ENCODE measurements around the gene PHLDB1. TPM values are rescaled to one million over a fixed set of nuclear protein-coding genes. Genes with fewer than 3 reads are reported as not detected.
"Not testable (repeated sequence)": the region's sequence is repeated elsewhere in the genome, so short reads cannot be mapped to it uniquely, and the experiment has no call there.

PHLDB1 gene
- total RNA-seq, 1 donor from 2014 or later, result 47.8 TPM

DNA sequence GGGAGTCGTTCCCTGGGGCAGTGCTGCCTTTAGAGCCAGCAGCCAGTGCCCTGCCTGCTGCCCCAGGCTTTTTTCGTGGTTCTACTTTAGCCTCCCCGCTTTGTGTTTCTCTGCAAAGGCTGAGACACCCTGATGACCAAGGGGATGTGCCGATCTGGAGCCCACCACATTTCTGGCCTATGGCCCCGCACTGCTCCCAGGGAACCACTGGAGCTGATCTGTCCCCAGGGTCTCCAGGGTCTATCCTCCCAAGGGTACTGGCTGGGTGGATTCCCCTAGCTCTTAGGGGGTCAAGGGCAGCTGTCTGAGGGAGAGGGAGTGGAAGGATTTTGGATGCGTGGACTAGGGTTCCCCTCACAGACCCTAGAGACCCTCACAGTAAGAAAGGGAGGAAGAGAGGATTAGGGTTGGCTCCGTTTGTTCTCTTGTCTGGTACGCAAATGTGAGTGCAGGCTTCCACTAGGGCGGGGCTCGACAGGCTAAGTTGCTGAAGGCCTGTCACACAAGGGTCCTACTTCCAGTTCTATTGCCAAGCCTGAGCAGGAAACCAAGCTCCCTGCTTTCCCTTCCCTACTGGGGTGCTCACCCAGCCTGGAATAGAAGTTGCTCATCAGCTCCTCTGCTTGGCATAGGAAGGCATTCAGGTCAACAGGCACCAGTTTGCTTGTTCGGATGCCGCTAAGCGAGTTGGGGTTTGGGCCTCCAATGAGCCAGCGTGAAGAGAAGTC is 52.7 kb downstream of the PHLDB1 start:
- no peak for DNase-seq

DNA sequence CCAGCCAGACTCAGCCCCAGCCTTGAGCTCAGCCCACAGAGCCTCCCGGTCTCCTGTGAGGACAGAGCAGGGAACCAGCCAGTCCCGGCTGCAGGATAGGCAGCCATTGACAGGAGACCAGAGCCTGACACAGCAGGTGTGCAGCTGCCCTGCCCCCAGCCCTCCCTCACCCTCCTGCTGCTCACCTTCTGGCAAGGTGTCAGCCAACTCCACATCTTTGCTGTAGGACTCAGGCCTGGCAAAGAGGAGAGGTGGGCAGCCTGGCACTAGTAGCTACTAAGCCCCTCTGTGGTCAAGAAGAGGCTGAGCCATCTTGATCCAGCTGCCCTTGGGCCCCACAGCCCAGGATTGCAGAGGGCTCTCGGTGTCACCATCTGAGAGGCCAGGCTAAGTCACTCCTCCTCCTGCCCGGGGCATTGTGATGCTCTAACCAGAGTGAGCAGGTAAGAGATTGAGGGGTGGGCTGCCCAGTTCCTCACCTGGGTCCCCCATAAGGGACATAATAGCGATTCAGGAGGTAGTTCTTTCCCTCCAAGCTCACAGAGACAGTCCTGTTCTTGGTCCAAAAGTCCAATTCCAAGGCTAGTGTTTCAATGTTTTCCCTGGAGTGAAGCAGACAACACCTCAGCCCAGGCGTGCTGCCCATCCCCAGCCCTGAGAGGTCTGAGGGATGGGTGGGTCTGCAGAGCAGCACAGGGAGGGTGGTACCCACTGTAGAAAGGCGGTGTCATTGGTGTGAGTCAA is 53.4 kb downstream of the PHLDB1 start:
- no peak for DNase-seq

DNA sequence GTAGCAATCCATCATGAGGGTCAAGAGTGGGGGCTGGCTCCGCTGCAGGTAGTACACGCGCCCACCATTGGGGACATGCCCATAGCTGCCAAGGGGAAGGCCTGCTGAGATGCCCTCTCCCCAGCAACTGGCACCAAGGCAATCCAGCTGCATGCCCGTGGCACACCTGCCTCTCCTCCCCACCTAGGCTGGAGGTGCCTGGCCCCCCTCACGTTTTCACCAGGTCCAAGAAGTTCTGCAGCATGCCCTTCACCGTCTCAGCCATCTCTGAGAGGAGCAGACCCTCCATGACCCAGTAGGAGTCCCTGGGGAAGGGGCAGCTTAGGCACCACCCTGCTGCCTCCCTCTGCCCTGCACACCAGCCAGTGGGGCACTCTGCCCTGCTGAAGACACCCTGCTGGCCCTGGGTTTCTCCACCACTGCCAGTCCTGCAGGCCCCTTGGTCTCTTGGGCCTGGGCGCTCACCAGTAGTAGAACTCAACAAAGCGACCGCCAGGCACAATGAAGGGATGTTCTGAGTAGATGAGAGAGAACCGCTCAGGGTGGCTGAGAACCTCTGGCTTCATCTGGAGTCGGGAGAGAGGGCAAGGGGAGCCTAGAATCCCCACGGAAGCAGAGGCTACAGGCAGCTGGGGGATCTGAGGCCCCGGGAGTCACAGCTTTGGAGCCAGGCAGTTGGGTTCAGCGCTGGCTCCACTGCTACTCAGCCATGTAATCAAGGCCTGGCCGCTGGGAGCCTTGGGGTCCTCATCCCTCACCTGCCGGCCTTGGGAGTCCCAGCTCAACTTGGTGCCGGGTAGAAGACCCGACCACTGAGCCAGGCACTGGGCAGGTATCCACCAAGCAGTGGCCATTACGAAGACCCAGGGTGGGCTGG is 54.2 kb downstream of the PHLDB1 start:
- DNase-seq, result no peak

DNA sequence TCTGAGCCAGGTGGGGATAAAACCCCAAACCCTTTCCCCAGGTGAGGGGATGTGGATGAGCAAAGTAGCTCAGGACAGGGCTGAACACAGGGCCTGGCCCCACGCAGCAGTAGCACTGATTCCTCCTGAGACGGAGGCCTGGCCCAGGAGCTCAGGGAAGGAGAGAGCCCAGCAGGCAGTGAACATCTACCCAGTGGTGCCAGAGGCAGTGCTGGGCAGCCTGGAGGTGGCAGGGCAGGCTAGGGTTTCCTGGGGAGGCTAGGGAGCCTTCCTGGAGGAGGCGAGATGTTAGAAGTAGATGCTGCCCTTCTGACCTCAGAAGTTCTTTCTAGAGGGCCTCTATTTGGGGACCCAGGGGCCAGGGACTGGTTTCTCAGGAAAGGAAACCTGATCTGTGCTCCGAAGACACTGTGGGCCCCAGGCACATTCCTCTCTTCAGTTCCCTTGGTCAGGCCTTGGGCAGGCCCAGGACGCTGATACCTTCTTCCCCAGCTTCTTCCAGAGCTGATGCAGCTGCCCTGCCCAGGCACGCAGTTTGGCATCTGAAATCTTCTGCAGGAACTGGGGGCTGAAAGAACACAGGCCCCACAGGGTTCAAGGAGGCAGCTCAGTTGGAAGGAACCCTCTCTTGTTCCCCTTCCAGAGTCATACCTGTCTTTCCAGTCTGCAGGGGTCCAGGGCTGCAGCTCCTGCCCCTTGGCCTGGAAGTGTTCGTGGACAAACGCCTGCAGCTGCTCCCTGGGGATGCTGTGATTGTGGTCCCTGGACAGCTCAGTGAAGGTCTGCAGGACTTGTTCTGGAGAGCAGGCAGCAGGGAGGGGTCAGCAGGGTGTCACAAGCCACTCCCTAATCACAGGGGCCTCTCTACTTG is 55.2 kb downstream of the PHLDB1 start:
- no peak for DNase-seq

DNA sequence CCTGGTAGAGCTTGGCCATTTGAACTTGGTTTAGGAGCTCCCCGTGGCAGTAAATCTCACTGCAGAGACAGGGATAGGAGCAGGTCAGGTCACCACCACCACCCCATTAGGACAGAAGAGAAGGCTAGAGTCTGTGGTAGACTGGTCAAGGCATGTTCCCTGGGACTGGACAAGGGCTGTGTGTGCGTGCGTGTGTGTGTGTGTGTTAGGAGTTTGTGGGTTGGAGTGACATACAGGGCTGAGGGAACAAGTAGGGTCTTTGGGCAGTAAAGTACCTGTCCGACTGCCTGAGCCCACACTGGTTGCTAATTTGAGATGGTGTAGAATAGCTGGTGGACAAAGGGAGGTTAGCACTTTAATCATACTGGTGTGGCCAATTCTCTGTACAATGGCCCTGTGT is 56.0 kb downstream of the PHLDB1 start:
- DNase-seq, result no peak

DNA sequence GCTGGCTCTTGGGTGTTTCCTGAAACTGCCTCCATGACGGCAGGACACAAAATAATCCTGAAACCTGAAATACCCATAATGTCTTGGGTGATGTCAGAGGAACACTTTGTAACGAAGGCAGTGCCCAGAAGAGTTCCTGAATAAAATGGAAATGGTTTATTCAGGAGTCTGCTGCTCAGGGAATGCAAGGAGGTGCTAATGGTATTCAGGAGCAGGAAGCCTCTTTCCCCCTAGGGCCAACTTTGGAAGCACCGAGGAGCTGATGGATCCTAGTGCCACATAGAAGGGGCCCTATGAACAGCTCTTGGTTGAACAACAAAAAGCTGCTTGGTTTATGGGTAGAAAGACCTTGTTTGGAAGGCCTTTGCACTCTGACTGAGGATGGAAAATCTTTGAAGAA is 56.5 kb downstream of the PHLDB1 start:
- DNase-seq, result no peak

DNA sequence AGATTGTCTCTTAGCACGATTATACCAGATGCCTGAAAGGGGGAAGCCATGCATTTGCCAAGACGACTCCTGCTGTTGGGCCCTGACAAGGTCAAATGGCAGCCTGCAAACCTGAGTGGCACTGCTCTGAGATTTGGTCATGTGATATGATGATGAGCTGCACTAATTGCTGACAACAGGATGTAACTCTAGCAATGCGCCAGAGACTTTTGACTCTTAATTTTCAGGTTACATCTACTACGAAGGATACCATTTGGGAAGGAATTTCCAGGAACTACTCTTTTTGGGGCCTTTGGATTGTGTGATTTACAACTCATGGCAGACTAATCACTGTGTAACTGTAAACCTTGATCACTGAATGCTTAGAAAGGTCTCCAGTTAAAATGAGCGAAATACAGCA is 59.0 kb downstream of the PHLDB1 start:
- DNase-seq, result no peak

DNA sequence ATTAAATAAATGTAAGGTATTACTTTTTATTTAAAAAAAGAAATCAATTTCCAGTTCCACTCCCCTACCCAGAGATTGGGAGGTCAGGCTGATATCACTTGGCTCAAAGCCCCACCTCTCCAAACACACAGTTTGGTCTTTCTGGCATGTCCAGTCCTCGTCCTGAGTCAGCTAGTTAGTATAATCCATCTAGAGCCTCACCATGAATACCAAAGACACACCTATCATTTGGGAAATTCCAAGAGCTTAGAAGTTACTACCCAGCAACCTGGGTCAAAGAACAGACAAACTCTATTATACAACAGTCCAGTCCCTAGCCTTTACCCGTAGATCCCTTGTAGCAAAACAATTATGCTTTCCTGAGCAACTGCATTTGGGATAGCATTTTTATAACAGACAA is 62.6 kb downstream of the PHLDB1 start:
- DNase-seq, result no peak

DNA sequence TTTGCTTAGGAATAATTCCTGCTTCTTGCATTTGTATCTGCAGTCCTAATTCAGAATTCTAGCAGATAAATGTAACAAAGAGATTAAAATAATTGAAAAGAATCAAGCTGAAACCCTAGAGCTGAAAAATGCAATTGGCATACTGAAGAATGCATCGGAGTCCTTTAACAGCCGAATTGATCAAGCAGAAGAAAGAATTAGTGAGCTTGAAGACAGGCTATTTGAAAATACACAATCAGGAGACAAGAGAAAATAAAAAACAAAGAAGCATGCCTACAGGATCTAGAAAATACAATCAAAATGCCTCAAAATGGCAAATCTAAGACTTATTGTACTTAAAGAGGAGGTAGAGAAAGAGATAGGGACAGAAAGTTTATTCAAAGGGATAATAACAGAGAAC is 63.8 kb downstream of the PHLDB1 start:
- DNase-seq, result no peak

DNA sequence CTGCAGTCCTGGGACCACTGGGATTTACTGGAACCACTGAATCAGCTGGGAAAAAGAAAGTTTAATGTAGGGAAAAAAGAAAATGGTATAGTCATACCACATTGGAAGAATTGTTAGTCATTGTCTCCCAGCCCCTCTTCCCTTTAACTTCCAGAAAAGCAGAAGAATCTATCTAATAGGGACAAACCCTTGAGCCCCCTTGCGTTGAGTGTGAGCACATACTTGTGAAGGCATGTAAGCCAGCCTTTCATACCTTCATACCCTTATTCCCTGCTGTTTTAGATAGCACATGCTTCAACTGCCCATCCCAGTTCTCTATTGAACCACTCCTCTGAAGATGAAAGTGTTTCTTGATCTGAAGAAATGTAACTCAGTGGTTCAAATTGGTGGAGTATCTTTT is 65.4 kb downstream of the PHLDB1 start:
- no peak for DNase-seq

DNA sequence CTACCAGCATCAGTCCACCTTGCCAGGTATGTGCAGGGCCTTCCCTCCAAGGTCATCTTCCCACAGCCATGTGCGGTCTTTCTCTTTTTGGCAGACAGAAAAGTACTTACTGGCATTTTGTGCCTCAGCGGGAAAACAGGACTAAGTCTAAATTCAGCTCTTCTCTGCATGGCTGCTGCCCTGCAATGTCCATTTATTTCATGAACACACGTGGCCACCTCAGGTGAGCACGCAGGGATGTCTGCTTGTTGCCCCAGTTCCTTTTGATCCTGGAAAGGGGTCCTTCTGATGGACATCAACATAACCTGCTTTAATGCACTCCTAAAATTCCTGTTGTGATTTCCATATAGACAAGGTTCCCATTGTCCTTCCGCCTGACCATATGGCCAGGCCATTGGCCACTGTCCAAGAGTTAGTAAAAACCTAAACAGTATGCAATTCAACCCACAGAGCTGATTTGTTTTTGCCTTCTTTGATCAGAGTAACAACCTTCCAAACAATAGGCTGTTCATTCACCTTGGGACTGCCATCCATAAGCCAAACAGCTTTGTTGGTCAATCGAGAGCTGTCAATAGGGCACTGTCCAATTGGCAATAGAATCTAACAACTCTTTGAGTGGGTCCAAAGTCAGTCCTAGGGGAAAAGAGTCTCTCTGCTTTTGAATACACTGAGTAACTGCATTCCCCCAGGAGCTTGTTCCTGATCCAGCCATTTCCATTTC is 66.1 kb downstream of the PHLDB1 start:
- no peak for DNase-seq

DNA sequence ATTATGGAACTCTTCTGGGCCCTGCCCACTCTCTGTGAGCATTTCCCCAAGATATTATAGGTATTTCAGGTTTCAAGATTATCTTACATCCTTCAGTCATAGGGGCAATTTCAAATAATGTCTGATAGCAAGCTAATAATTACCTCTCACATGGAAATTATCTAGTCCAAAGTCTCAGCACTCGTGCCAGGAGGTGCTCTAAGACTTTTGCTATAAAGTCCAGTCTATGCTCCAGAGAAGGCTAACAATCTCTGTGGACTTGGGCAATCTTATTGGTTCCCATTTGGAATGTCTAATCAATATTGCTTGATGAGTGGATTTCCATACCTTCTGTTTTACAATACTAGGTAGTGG is 66.6 kb downstream of the PHLDB1 start:
- no peak for DNase-seq

DNA sequence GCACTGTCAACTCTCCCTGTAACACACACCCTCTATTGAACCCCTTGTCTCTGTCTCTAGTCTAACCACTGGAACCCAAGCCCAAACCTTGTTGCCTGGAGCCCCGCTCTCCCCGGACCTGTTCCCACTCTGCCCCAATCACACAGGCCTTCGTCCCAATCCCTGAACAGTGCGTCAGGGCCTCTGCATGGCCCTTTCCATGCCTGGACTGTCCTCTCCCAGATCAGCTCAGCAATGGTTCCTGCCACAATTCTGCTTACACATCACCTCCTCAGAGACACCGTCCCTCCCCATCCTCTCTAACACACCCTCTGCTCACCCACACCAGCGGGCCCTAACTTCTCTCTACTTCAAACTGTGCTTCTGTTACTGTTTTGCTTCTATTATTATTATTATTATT is 70.6 kb downstream of the PHLDB1 start:
- no peak for DNase-seq

DNA sequence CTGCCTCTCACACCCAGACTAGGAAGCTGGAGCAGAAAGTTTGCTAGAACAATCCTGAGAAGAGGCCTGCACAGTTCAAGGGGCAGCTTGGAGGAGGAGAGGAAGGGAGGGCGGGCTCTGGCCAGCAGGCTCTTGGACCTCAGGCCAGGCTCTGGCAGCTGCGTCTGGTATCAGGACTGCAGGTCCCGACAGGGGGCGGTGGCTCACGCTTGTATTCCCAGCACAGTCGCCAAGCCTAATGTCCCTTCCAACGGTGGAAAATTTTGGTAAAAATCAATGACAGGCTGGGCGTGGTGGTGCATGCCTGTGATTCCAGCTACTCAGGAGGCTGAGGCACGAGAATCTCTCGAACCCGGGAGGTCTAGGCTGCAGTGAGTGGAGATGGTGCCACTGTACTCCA is 71.5 kb downstream of the PHLDB1 start:
- DNase-seq, result peak; percentile 54

DNA sequence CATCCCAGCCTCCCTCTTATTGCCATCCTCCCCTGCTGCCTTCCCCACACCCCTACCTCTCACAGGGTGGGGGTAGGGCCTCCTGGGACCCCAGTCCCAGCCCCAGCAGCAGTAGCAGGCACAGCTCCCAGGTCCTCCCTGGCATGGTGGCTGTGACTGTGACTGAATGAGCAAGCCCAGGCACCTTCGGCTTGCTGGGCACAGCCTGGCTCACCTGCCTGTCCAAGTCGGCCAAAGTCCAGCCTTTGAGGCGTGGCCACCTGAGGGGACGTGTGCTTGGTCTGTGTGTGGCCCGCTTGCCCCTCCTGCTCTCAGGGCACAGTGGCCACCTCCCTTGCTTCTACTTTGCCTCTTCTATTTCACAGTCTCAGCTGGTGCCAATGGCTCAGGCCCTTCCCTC is 72.1 kb downstream of the PHLDB1 start, which contains the start of gene TREH:
TREH (minus strand) TSS at position 168 of the 400 bp plus-strand sequence; CDS start at position 145, 23 bp downstream.
- DNase-seq, result no peak

DNA sequence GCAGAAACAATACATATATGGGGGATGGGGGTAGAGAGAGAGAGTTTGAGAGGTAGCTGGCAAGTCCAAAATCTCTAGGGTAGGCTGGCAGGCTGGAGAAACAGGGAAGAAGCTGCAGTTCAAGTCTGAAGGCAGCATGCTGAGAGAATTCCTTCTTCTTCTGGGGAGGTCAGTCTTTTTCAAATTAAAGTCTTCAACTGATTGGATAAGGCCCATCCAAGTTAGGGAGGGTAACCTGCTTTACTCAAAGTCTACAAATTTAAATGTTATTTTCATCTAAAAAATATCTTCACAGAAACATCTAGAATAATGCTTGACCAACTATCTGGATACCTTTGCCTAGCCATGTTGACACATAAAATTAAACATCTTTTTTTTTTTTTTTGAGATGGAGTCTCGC is 75.0 kb downstream of the PHLDB1 start:
- DNase-seq, result no peak

DNA sequence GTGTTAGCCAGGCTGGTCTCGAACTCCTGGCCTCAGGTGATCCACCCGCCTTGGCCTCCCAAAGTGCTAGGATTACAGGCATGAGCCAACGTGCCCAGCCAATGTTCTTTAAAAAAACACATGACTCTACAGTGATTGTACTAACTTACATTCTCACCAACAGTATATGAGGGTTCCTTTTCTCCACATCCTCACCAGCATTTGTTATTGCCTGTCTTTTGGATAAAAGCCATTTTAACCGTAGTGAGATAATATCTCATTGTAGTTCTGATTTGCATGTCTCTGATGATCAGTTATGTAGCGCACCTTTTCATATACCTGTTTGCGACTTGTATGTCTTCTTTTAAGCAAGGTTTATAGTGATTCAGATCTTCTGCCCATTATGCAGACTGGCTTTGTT is 75.5 kb downstream of the PHLDB1 start:
- not testable (repeated sequence) for DNase-seq

DNA sequence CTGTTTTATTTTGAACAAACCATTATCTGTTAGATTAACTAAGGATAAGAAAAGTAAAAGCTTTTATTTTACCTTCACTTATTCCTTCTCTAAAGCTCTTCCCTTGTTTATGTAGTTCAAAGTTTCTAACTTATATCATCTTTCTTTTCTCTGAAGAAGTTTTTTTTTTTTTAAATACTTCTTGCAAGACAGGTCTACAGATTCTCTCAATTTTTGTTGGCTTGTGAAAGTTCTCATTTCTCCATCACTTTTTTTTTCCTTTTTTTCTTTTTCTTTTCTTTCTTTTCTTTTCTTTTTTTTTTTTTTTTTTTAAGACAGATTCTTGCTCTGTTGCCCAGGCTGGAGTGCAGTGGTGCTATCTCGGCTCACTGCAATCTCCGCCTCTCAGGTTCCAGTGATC is 76.8 kb downstream of the PHLDB1 start:
- no peak for DNase-seq

DNA sequence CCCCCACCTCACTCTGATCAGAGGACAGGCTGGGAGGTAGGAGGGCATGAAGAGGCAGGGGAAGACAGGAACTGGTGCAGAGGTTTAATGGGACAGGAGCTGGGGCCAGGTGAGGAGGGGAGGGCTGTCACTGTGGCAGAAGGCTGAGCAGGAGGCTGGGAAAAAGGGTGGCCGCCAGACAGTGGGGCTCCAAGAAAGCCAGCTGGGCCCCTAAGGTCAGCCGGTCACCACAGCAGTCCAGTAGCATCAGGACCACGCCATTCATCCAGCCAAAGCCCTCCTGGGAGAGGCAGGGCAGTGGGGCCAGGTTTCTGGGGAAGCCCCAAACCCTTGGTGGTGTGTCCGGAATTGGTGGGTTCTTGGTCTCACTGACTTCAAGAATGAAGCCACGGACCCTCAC is 80.5 kb downstream of the PHLDB1 start:
- DNase-seq, result no peak

DNA sequence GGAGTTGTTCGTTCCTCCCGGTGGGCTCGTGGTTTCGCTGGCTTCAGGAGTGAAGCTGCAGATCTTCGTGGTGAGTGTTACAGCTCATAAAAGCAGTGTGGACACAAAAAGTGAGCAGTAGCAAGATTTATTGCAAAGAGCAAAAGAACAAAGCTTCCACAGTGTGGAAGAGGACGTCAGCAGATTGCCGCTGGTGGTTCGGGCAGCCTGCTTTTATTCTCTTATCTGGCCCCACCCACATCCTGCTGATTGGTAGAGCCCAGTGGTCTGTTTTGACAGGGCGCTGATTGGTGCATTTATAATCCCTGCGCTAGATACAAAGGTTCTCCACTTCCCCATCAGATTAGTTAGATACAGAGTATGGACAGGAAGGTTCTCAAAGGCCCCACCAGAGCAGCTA is 80.9 kb downstream of the PHLDB1 start:
- DNase-seq, result not testable (repeated sequence)

DNA sequence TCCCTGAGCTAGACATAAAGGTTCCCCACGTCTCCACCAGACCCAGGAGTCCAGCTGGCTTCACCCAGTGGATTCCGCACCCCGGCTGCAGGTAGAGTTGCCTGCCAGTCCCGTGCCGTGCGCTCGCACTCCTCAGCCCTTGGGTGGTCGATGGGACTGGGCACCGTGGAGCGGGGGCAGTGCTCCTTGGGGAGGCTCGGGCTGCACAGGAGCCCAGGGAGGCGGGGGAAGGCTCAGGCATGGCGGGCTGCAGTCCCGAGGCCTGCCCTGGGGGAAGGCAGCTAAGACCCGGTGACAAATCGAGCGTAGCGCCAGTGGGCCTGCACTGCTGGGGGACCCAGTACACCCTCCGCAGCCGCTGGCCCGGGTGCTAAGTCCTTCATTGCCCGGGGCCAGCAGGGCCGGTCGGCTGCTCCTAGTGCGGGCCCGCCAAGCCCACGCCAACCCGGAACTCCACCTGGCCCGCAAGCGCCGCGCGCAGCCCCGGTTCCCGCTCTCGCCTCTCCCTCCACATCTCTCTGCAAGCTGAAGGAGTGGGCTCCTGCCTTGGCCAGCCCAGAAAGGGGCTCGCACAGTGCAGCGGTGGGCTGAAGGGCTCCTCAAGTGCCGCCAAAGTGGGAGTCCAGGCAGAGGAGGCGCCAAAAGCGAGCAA is 81.6 kb downstream of the PHLDB1 start:
- no peak for DNase-seq

Data from dermis blood vessel endothelial cell (primary cell).